Bronchial smooth muscle cell (primary cell): ENCODE data around the gene NUDT15. TPM values are rescaled to one million over a fixed set of nuclear protein-coding genes. Genes with fewer than 3 reads are reported as not detected.

ENCODE experiments used
- total RNA-seq: library from RNA; depleted of rRNA; stranded (reverse); fragments of >200 nt; gene quantifications from 2 replicates; pipeline ENCODE4 v1.2.1, GENCODE V29; 2014

NUDT15 gene
- 6.5 and 12.5 TPM in 2 replicates for total RNA-seq

GRCh38 chr13:48037346-48038173, at the start of gene NUDT15:
Gene NUDT15 (plus strand): TSS chr13:48037726. CDS start chr13:48037747, 21 bp downstream.

GRCh38 chr13:48001114-48001881, 36.2 kb upstream of the NUDT15 start, which contains the start of gene SUCLA2:
Gene SUCLA2 (minus strand): TSS chr13:48001273. CDS start chr13:48001269, 4 bp downstream.

GRCh38 chr13:48094781-48095502, 57.4 kb downstream of the NUDT15 start, which contains the start of gene MED4:
Gene MED4 (minus strand): TSS chr13:48095104. CDS start chr13:48095078, 26 bp downstream.

Other genes with a start within 250 kb of the NUDT15 start
- gene SUCLA2, start 36.5 kb upstream of the NUDT15 start, total RNA-seq = 46.8 and 56.7 TPM in 2 replicates
- gene MED4, start 57.4 kb downstream of the NUDT15 start, total RNA-seq = 23.0 and 24.4 TPM in 2 replicates
- 76.5 and 145 TPM in 2 replicates for gene ITM2B, start 195.5 kb downstream of the NUDT15 start, total RNA-seq